ENCODE data around the gene CTDP1.
A peak's percentile ranks its signal among the peaks of the same experiment; 100 is the strongest.

CTDP1 gene

DNA sequence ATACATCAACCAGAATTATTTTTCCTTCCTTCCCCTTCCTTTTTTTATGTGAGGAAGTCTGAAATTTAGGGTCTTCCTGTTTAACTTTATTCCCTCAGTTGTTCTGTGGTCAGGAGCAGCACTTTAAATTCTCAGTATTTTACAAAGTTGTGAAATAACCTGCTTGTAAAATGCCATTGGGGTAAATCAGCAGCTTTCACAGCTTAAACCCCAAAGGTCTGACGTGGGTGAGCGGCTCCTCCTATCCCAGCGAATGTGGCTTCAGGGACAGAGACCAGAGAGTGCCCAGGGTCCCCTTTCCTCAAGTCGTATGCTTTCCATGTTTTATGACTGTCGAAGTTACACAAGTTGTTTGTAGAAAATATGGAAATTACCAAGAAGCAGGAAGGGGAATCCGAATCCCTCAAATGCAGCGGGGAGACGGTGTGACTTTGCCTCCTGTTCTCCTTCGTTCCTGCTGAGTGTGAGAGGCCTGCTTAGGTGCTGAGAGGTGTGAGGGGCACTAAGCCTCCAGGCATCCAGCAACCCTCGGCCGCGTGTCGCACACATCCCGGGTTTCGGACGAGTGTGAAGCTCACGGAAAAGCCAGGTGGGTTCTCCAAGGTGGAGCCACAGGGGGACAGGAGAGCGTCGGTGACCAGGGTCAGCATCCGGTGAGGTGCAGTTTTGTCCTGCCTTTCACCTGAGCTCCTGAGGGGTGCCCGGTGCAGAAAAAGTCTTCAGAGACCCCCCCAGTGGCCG is 107.4 kb downstream of the CTDP1 start:
- TF ChIP-seq, protein P1, sequence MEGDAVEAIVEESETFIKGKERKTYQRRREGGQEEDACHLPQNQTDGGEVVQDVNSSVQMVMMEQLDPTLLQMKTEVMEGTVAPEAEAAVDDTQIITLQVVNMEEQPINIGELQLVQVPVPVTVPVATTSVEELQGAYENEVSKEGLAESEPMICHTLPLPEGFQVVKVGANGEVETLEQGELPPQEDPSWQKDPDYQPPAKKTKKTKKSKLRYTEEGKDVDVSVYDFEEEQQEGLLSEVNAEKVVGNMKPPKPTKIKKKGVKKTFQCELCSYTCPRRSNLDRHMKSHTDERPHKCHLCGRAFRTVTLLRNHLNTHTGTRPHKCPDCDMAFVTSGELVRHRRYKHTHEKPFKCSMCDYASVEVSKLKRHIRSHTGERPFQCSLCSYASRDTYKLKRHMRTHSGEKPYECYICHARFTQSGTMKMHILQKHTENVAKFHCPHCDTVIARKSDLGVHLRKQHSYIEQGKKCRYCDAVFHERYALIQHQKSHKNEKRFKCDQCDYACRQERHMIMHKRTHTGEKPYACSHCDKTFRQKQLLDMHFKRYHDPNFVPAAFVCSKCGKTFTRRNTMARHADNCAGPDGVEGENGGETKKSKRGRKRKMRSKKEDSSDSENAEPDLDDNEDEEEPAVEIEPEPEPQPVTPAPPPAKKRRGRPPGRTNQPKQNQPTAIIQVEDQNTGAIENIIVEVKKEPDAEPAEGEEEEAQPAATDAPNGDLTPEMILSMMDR (IDR thresholded peaks at IDR 0.05) = no peak
- no peak overlapping the region for H3K4me3 ChIP-seq
- intact Hi-C loops (cut with DNase I; ENCODE audit: low total_unique reads) = no loop called here
- peaks cover 0 to 18% (median 8%) of the 10 kb centered on the region in 4 donors for H3K4me1 ChIP-seq
- H3K36me3 ChIP-seq = no peaks in the 10 kb centered on the region
- peaks cover 0 to 81% of the 10 kb centered on the region in 2 donors for H3K27me3 ChIP-seq
- H3K9me3 ChIP-seq = no peaks in the 10 kb centered on the region
- no peak overlapping the region for H3K27ac ChIP-seq
- peak in 1 of 2 donors; percentile 24 for DNase-seq

DNA sequence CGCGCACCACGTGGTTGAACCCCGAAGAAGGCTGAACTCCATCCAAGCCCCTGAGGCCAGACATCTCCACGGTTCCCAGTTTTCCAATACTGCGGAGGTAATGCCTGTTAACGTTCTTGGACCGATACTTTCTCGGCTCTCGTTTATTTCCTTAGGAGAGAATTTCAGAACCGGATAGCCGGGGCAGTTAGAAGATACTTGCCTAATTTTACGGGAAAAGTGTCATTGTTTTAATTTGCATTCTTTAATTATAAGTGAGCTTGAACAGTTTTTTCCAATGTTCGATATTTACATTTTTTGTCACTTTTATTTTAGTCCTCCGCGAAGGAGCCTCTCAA is 107.9 kb downstream of the CTDP1 start:
- no peaks in the 10 kb centered on the region for H3K36me3 ChIP-seq
- H3K27me3 ChIP-seq = peaks cover 0 to 86% of the 10 kb centered on the region in 2 donors
- no peak overlapping the region for H3K27ac ChIP-seq
- H3K4me3 ChIP-seq = no peak overlapping the region
- TF ChIP-seq, protein P1 (IDR thresholded peaks at IDR 0.05) = no peak
- no peak for DNase-seq
- peaks cover 0 to 18% (median 8%) of the 10 kb centered on the region in 4 donors for H3K4me1 ChIP-seq
- no peaks in the 10 kb centered on the region for H3K9me3 ChIP-seq
- intact Hi-C loops (cut with DNase I; ENCODE audit: low total_unique reads) = no loop called here

DNA sequence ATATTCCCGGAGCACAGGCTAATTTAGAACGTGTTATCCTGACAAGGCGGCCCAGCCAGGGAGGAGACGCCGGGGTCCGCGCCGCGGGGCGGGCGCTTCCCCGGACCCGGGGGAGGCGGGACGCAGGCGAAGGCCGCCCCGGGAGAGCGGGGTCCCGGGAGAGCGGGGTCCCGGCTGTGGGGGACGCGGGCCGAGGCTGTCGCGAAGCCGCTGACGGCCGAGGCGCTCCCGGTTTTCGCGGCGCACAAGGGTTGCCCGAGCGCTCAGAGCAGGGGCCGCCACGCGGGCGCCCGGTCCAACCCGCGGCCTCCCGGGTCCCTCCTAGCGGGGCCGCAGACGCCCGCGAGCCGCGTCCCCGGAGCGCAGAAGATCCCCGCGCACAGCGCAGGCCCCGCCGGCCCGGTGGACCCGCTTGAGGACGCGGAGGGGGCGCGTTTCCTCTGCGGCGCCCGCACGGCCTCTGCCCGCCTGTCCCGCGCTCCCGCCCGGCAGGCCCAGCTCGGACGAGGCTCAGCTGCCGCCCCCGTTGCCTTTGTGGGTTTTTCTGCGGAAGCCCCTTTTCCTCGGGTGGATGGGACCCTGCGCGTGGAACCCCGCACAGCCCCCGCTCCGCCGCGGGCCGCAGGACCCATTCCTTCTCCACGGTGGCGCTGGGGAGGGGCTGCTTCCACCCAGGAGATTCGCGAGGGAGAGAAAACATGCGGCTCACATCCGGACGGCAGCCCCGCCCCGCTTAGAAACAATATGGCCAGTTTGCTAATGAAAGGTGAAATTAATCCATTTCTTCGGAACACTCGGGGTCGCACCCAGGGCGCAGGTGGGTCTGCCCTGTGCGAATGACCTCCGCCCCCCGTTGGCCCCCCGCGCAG is 108.5 kb downstream of the CTDP1 start:
- no peaks in the 10 kb centered on the region for H3K9me3 ChIP-seq
- intact Hi-C loops (cut with DNase I; ENCODE audit: low total_unique reads) = no loop called here
- peak in 1 of 2 donors; percentile 54 for DNase-seq
- peaks cover 0 to 82% of the 10 kb centered on the region in 2 donors for H3K27me3 ChIP-seq
- H3K36me3 ChIP-seq = no peaks in the 10 kb centered on the region
- H3K27ac ChIP-seq = no peak overlapping the region
- peaks cover 0 to 18% (median 8%) of the 10 kb centered on the region in 4 donors for H3K4me1 ChIP-seq
- TF ChIP-seq, protein P1 (IDR thresholded peaks at IDR 0.05) = no peak
- peak overlapping the region; percentile 8 to 33 for H3K4me3 ChIP-seq

DNA sequence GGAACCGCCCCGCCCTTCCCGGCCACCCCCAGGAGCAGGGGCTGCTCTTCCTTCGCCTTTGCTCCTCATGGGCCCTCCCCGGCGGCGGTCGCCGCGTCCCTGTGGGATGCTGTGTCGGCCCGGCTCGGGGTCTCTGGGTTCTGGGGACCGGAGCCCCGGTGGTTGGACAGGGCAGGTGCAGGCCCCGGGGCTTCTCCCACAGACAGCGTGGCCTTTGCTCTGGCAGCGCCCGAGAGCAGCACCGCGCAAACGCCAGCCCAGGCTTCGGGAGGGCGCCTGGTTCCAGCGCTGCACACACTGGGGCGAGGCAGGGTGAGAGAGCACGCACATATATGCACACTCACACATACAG is 109.1 kb downstream of the CTDP1 start:
- peaks cover 0 to 18% (median 8%) of the 10 kb centered on the region in 4 donors for H3K4me1 ChIP-seq
- DNase-seq = peak in 1 of 2 donors; percentile 48
- no peaks in the 10 kb centered on the region for H3K9me3 ChIP-seq
- TF ChIP-seq, protein P1 (IDR thresholded peaks at IDR 0.05) = no peak
- H3K27ac ChIP-seq = no peak overlapping the region
- H3K36me3 ChIP-seq = no peaks in the 10 kb centered on the region
- H3K4me3 ChIP-seq = no peak overlapping the region
- intact Hi-C loops (cut with DNase I; ENCODE audit: low total_unique reads) = no loop called here
- H3K27me3 ChIP-seq = peaks cover 0 to 79% of the 10 kb centered on the region in 2 donors

DNA sequence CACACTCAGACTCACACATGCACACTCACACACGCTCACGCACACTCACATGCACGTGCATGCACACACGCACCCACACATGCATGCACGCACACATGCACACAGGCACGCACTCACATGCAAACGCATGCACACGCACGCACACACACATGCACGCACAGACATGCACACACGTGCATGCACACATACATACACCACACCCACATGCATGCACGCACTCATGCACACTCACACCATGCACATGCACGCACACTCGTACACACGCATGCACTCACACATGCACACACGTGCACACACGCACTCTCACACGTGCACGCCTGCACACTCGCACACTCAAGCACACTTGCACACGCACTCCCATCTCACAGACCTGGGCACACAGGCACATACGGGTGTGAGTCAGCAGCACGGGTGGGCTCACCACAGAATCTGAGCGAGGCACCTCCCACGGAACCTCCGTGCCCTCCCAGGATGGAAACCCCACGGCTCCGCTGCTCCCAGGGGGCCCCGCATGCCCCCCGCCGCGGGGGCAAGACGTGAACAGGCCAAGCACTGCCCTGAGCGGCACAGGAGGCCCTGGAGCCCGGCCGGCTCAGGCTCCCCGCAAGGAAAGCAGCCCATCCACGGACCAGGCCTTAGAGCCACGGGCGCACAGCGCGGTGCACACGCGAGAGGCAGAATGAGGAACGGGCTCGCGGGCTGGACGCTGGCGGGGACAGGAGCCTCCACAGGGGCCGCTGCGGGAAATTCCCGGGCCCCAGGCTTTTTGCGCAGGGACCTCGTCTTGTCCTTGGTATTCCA is 109.7 kb downstream of the CTDP1 start:
- H3K27me3 ChIP-seq = peaks cover 0 to 74% of the 10 kb centered on the region in 2 donors
- TF ChIP-seq, protein P1 (IDR thresholded peaks at IDR 0.05) = no peak

More for the DNA sequence above, 109.7 kb downstream of the CTDP1 start:
- H3K4me3 ChIP-seq = no peak overlapping the region
- no peaks in the 10 kb centered on the region for H3K9me3 ChIP-seq
- H3K27ac ChIP-seq = no peak overlapping the region
- no peaks in the 10 kb centered on the region for H3K36me3 ChIP-seq
- intact Hi-C loops (cut with DNase I; ENCODE audit: low total_unique reads) = no loop called here
- peak in 1 of 2 donors; percentile 60 for DNase-seq
- H3K4me1 ChIP-seq = peaks cover 0 to 18% (median 8%) of the 10 kb centered on the region in 4 donors

Data from tibial artery (tissue), 4 donors.